T-helper 1 cell treated with Interleukin-12 subunit alpha and Interleukin-12 subunit beta and Interleukin-4 antibody, amounts not matched to agents 30 μg/mL and 1 μg/mL, for 36 hours (primary cell): ENCODE measurements around the gene TMBIM6.

ENCODE experiments used
- H3K27ac Mint-ChIP-seq: one replicate; pipeline ENCODE4 v1.8.0; 2021; ENCODE audit warnings: mild to moderate bottlenecking, mixed read lengths
- H3K27me3 Mint-ChIP-seq: one replicate; pipeline ENCODE4 v1.8.0; 2021; ENCODE audit warnings: low read depth, mixed read lengths
- H3K36me3 Mint-ChIP-seq: one replicate; pipeline ENCODE4 v1.8.0; 2021; ENCODE audit warnings: low read depth, mixed read lengths
- H3K4me1 Mint-ChIP-seq: one replicate; pipeline ENCODE4 v1.8.0; 2021; ENCODE audit warnings: low read depth, mixed read lengths
- H3K4me3 Mint-ChIP-seq: one replicate; pipeline ENCODE4 v1.8.0; 2021; ENCODE audit warnings: mild to moderate bottlenecking, moderate library complexity, mixed read lengths
- H3K9me3 Mint-ChIP-seq: one replicate; pipeline ENCODE4 v1.8.0; 2021; ENCODE audit warnings: mixed read lengths

Gene TMBIM6

DNA sequence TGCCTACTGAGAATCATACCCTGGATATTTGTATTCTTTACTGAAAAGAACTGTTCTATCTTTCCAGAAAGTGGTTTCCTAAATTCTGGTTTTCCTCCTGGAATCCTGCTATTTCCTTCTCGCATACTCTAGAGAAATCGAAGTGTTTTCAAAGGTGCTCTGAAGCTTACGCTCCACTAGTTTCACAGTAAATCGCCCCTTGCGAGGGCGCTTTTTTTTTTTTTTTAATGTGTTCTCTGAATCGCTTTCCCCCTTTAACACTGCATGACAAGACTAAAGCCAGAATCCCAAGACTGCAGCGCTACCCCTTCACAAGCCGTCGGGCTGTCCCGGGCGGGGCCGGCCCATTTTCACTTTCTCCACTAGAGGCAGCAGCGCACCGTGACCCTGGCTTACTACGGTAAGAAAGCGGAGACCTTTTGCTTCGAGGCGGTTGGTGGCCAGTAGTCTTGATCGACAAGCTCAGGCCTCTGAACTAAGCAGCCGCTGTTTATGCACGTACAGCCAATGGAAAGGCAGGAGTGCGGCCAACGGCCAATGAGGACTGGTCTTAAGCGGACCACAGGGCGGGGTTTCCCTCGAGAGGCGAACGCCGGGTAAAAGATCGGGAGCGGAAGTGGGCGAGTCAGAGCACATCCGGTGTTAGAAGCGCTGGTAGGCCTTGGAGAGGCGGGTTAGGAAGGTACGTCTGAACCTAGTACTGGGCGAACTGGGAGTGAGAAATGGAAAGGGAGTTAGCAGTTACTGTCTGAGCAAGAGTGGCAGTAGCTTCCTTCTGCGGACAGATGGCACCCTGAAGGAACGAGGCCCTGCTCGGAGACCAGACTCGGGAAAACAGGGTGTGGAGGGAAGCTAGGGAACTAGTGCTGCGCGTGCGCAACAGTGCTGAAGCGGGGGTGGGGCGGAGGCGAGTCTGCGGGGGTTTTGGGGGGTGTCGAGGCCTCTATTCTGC, at the start of gene TMBIM6:
Gene TMBIM6, plus strand, starts transcription at position 628 of the 952 bp plus-strand sequence. CDS start 10,937 bp downstream, outside the sequence.
- Mint-ChIP-seq H3K4me1 (peaks cover 32% of the 10 kb centered on the region), H3K27ac (peak within 1 kb of the TSS; percentile 96), H3K9me3 (no peaks in the 10 kb centered on the region), H3K27me3 (peaks cover 6% of the 10 kb centered on the region), H3K4me3 (peak within 1 kb of the TSS; percentile 91), H3K36me3 (peaks cover 23% of the 10 kb centered on the region)

DNA sequence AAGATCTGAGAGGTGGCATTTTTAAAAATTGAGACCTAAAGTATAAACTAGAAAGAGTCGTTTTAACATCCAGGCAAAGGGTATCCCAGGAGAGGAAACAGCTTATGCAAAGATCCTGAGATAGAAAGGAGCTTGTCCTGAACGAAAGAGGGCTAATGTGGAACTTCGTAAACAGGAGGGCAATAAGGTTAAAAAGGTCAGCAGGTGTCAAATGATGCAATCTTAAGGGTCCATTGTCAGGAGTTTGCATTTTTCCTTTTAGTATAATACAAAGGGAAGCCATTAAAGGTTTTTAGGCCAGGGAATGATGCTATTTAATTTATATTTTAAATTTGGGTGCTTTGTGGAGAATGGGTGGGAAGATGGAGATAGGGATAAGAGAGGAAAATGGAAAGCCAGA, 48.5 kb upstream of the TMBIM6 start:
- H3K4me1 Mint-ChIP-seq = peaks cover 24% of the 10 kb centered on the region
- peaks cover 9% of the 10 kb centered on the region for H3K36me3 Mint-ChIP-seq
- H3K9me3 Mint-ChIP-seq = no peaks in the 10 kb centered on the region

GRCh38 chr12:49693931-49694444, 47.4 kb upstream of the TMBIM6 start:
- no peak overlapping the region for H3K27ac Mint-ChIP-seq
- H3K36me3 Mint-ChIP-seq = peaks cover 7% of the 10 kb centered on the region
- no peak overlapping the region for H3K4me3 Mint-ChIP-seq
- H3K9me3 Mint-ChIP-seq = no peaks in the 10 kb centered on the region
- H3K27me3 Mint-ChIP-seq = no peaks in the 10 kb centered on the region
- peaks cover 29% of the 10 kb centered on the region for H3K4me1 Mint-ChIP-seq

More for the DNA sequence above, 48.5 kb upstream of the TMBIM6 start:
- no peaks in the 10 kb centered on the region for H3K27me3 Mint-ChIP-seq
- no peak overlapping the region for H3K27ac Mint-ChIP-seq
- no peak overlapping the region for H3K4me3 Mint-ChIP-seq

DNA sequence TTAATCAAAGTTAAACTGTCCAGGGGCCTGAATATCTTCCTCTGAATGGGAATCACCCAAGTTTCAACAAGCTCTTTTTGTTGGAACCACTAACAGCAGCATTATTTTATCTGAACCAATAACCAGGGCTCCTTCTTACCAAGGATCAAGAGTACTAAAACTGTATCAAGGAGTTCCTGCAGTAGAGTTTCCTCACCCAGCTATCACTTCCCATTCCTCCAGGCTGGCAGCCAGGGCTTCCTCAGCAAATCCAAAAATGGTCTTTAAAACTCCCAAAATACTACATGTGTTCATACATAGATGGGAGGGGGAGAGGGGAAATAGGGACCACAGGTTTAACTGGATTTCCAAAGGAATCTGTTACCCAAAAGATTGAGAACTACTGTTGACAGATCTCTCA, 44.6 kb upstream of the TMBIM6 start:
- Mint-ChIP-seq H3K4me1 (peaks cover 24% of the 10 kb centered on the region), H3K9me3 (no peaks in the 10 kb centered on the region), H3K36me3 (peaks cover 4% of the 10 kb centered on the region), H3K27me3 (no peaks in the 10 kb centered on the region), H3K27ac (no peak overlapping the region), H3K4me3 (no peak overlapping the region)

DNA sequence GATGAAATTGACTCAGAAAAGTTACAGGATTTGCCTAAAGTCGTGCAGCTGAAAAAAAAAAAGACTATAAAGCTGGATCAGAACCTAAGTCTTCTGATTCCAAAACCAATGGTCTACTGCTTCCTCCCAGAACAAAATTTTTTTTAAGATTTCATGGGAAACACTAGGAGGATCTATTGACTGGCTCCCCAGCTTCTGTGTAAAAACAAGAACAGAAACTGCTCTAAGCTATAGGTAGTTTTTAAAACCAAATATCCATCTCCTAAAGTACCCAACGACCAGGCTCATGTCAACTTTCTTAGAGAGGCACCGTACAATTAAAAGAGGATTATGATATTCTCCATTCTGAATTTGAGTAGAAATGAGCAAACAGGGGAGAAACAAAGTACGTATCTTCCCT, 43.5 kb upstream of the TMBIM6 start:
- H3K9me3 Mint-ChIP-seq = no peaks in the 10 kb centered on the region
- peaks cover 30% of the 10 kb centered on the region for H3K4me1 Mint-ChIP-seq
- no peaks in the 10 kb centered on the region for H3K27me3 Mint-ChIP-seq
- no peak overlapping the region for H3K27ac Mint-ChIP-seq
- peaks cover 2% of the 10 kb centered on the region for H3K36me3 Mint-ChIP-seq
- H3K4me3 Mint-ChIP-seq = no peak overlapping the region

- Mint-ChIP-seq H3K4me1 (peaks cover 41% of the 10 kb centered on the region), H3K4me3 (peak overlapping the region; percentile 69), H3K27me3 (no peaks in the 10 kb centered on the region), H3K36me3 (peaks cover 2% of the 10 kb centered on the region), H3K27ac (peak overlapping the region; percentile 83), H3K9me3 (no peaks in the 10 kb centered on the region)
Observed at GRCh38 chr12:49698619-49699545, 42.5 kb upstream of the TMBIM6 start.

DNA sequence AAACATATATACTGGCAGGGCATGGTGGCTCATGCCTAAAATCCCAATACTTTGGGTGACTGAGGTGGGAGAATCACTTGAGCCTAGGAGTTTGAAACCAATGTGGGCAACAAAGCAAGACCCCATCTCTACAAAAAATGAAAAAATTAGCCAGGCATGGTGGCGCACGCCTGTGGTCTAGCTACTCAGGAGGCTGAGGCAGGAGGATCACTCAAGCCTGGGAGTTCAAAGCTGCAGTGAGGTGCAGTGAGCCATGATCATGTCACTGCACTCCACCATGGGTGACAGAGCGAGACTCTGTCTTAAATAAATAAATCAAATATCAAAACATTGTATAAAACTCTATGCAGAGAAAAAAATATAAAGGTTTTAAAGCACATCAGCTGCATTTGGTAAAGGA, 39.3 kb upstream of the TMBIM6 start:
- H3K27ac Mint-ChIP-seq = no peak overlapping the region
- peaks cover 5% of the 10 kb centered on the region for H3K36me3 Mint-ChIP-seq
- H3K27me3 Mint-ChIP-seq = no peaks in the 10 kb centered on the region
- peaks cover 55% of the 10 kb centered on the region for H3K4me1 Mint-ChIP-seq
- H3K9me3 Mint-ChIP-seq = no peaks in the 10 kb centered on the region
- no peak overlapping the region for H3K4me3 Mint-ChIP-seq

DNA sequence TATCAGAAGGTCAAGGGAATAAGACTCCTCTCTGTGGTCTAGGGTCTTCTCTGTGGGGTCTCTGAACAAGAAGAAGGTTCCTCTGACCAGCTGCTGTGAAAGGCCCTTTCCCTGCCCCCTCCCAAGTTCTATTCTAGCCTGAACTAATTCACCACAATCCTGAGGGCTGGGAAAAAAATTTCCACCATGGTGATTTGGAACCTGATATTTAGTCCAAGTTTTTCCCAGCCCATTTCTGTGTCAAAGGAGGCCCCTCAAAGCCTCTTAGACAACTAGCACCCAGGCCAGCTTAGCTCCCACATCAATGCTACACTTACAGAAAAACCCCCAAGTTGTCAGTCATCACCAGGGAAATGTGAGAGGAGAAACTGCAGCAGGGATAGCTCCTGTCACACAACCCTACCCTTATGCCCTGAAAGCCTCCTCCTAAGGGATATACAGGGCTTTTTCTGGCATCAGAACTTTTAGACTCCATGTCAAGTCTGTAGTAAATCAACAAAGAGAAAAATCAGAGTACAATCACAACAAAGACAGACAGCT, 38.6 kb upstream of the TMBIM6 start:
- Mint-ChIP-seq H3K27ac (peak overlapping the region; percentile 63), H3K4me3 (no peak overlapping the region), H3K36me3 (peaks cover 5% of the 10 kb centered on the region), H3K4me1 (peaks cover 57% of the 10 kb centered on the region), H3K27me3 (peaks cover 3% of the 10 kb centered on the region), H3K9me3 (no peaks in the 10 kb centered on the region)

DNA sequence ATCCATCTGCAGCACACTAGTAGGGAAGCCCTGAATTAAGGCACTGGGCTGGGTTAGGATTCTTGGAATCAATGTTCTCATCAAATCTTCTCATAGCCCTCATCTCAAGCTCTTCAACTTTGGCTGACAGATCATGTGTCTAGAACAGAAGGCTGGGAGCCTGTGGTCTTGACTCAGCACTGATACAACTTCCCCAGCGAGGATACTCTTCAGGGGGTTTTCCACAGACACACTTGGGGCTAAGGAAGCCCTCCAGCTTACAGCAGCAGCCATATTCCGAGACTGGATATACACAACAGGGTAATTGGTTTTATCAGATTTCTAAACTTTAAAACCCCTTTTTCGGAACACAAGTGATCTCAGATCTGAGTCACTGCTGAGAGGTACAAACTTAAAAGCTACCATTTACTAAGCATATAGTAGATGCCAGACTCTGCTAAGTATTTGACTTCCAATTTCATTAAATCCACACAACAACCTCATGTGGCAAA, 37.7 kb upstream of the TMBIM6 start:
- H3K27me3 Mint-ChIP-seq = peaks cover 5% of the 10 kb centered on the region

GRCh38 chr12:49705479-49706134, 35.8 kb upstream of the TMBIM6 start:
- H3K36me3 Mint-ChIP-seq = peaks cover 5% of the 10 kb centered on the region
- H3K4me3 Mint-ChIP-seq = peak overlapping the region; percentile 95
- peaks cover 12% of the 10 kb centered on the region for H3K27me3 Mint-ChIP-seq
- H3K9me3 Mint-ChIP-seq = no peaks in the 10 kb centered on the region
- H3K27ac Mint-ChIP-seq = peak overlapping the region; percentile 88
- peaks cover 41% of the 10 kb centered on the region for H3K4me1 Mint-ChIP-seq

More for the DNA sequence above, 37.7 kb upstream of the TMBIM6 start:
- H3K36me3 Mint-ChIP-seq = peaks cover 5% of the 10 kb centered on the region
- peaks cover 52% of the 10 kb centered on the region for H3K4me1 Mint-ChIP-seq
- peak overlapping the region; percentile 78 for H3K27ac Mint-ChIP-seq
- H3K9me3 Mint-ChIP-seq = no peaks in the 10 kb centered on the region
- H3K4me3 Mint-ChIP-seq = peak overlapping the region; percentile 33

DNA sequence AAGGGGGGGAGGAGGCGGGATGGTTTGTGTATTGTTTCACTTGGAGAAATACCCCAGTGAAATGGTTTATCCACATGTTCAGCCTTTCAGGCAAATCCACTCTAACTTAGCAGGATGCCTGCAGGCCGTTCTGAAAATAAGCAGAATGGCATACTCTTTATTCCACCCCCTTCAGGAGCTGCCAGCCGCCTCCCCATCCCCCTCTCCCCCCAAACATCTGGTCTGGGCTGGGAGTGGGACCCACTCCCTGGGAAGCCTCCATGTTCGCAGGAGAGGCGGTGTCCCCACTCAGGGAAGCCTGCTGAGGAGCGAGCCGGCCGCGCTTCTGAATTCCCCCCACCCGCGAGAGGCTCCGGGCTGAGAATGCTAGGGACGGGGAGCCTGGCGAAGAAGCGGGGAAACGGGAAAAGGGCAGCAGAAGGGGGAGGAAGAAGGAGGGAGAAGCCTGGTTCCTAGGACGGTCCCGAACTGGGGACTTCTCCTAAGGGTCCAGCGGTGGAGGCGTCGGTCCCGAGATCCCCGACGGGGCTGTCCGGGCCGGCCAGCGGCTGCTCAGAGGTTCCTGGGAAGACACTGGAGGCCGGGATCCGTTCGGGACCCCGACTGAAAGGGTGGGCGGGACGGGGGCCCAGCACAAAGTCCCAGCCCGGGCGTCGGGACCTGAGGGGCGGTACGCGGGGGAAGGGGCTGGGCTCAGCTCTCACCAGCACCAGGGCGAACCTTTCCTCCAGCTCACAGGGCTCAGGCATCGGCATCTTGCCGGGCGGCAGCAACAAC, 34.8 kb upstream of the TMBIM6 start:
- peaks cover 22% of the 10 kb centered on the region for H3K27me3 Mint-ChIP-seq
- peaks cover 5% of the 10 kb centered on the region for H3K36me3 Mint-ChIP-seq
- peak overlapping the region; percentile 88 for H3K27ac Mint-ChIP-seq
- H3K4me3 Mint-ChIP-seq = peak overlapping the region; percentile 95
- peaks cover 41% of the 10 kb centered on the region for H3K4me1 Mint-ChIP-seq
- no peaks in the 10 kb centered on the region for H3K9me3 Mint-ChIP-seq

GRCh38 chr12:49707128-49707811, 34.1 kb upstream of the TMBIM6 start, which contains the start of gene FMNL3:
Gene FMNL3, minus strand, starts transcription at chr12:49707405. Its CDS starts 225 bp downstream, at chr12:49707180.
- peaks cover 5% of the 10 kb centered on the region for H3K36me3 Mint-ChIP-seq
- H3K27me3 Mint-ChIP-seq = peaks cover 27% of the 10 kb centered on the region
- H3K27ac Mint-ChIP-seq = peak within 1 kb of the TSS; percentile 88
- H3K4me1 Mint-ChIP-seq = peaks cover 40% of the 10 kb centered on the region
- no peaks in the 10 kb centered on the region for H3K9me3 Mint-ChIP-seq
- H3K4me3 Mint-ChIP-seq = peak within 1 kb of the TSS; percentile 95
